ENCODE measurements around the gene CEPT1.

DNA sequence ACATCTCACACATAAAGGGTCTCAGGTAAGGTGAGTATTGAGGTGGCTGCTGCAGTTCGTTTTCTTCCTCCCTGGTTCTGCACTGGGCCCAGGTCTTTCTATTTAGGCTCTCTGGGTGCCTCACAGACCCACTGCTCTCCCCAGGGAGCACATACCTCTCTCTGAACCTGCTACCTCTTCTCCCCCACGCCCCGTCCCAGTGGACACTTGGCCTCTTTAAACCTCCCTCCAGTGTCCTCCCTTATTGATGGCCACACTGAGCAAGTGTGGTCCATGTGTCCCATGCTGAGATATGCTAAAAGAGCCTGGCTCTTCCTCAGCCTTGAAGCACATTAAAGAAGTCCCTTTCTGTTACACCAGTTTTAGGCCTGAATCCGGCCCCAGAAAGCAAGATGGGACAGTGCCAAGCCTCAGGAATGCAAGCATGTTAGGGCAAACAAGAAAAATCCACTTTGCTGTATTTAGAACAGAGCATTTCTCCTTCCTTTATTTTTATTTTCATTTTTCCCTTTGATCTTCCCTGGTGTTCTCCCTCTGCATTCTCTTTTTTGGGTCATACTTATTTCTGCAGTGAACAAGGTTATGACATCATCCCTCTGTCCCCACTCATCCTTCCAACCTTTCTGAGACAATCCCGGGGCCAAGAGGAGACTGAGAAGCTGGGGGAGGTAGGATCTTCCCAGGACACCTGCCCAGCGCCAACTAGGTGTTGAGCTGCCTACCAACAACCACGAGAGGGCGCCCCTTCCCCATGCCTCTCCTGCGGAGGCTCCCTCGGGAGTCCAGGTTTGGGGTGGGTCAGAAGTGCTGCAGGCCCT is 82.5 kb downstream of the CEPT1 start:
- TF ChIP-seq, protein P1, sequence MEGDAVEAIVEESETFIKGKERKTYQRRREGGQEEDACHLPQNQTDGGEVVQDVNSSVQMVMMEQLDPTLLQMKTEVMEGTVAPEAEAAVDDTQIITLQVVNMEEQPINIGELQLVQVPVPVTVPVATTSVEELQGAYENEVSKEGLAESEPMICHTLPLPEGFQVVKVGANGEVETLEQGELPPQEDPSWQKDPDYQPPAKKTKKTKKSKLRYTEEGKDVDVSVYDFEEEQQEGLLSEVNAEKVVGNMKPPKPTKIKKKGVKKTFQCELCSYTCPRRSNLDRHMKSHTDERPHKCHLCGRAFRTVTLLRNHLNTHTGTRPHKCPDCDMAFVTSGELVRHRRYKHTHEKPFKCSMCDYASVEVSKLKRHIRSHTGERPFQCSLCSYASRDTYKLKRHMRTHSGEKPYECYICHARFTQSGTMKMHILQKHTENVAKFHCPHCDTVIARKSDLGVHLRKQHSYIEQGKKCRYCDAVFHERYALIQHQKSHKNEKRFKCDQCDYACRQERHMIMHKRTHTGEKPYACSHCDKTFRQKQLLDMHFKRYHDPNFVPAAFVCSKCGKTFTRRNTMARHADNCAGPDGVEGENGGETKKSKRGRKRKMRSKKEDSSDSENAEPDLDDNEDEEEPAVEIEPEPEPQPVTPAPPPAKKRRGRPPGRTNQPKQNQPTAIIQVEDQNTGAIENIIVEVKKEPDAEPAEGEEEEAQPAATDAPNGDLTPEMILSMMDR (conservative IDR thresholded peaks at IDR 0.05 in 1 of 2, IDR thresholded peaks at IDR 0.05 in 1 of 2; ENCODE audit: low read depth in 1 of 2, low read length in 2 of 2) = peak; percentile 92 to 98
- TF ChIP-seq EZH2 (IDR thresholded peaks at IDR 0.05; ENCODE audit: low read length, missing control alignments) = no peak

Data from fibroblast of lung (primary cell).